ENCODE measurements around the gene CBFA2T2. TPM values are rescaled to one million over a fixed set of nuclear protein-coding genes. Genes with fewer than 3 reads are reported as not detected.
"Not testable (repeated sequence)": the region's sequence is repeated elsewhere in the genome, so short reads cannot be mapped to it uniquely, and the experiment has no call there.

CBFA2T2 gene
- total RNA-seq, 2 donors from 2014 or later, result 14.4 to 15.7 TPM

- no peak overlapping the region for H3K4me3 Mint-ChIP-seq
Measured at GRCh38 chr20:33459599-33459998, 30.3 kb upstream of the CBFA2T2 start.

GRCh38 chr20:33460711-33461110 lies 29.2 kb upstream of the CBFA2T2 start:
- H3K27me3 Mint-ChIP-seq (ENCODE audit: low read depth), result no peaks in the 10 kb centered on the region
- no peaks in the 10 kb centered on the region for H3K9me3 Mint-ChIP-seq
- H3K4me1 Mint-ChIP-seq (ENCODE audit: low read depth), result peaks cover 6% of the 10 kb centered on the region
- DNase-seq (peak in 1 of 2 donors; percentile 12), ATAC-seq (replicated peaks in 1 of 2) (peak; percentile 32 to 44)
- no peak overlapping the region for H3K4me3 Mint-ChIP-seq
- no peaks in the 10 kb centered on the region for H3K36me3 Mint-ChIP-seq (ENCODE audit: insufficient read depth in 2 of 2)
- no peak overlapping the region for H3K27ac Mint-ChIP-seq

More at GRCh38 chr20:33459599-33459998, 30.3 kb upstream of the CBFA2T2 start:
- no peaks in the 10 kb centered on the region for H3K36me3 Mint-ChIP-seq (ENCODE audit: insufficient read depth in 2 of 2)
- DNase-seq (no peak), ATAC-seq (replicated peaks in 1 of 2) (no peak)
- H3K4me1 Mint-ChIP-seq (ENCODE audit: low read depth), result peaks cover 6% of the 10 kb centered on the region
- no peaks in the 10 kb centered on the region for H3K9me3 Mint-ChIP-seq
- H3K27me3 Mint-ChIP-seq (ENCODE audit: low read depth), result no peaks in the 10 kb centered on the region
- no peak overlapping the region for H3K27ac Mint-ChIP-seq

GRCh38 chr20:33463332-33464101 lies 26.4 kb upstream of the CBFA2T2 start:
- Mint-ChIP-seq H3K9me3 (no peaks in the 10 kb centered on the region), H3K27me3 (ENCODE audit: low read depth) (no peaks in the 10 kb centered on the region), H3K27ac (peak overlapping the region; percentile 10), H3K36me3 (ENCODE audit: insufficient read depth in 2 of 2) (no peaks in the 10 kb centered on the region), H3K4me3 (no peak overlapping the region), H3K4me1 (ENCODE audit: low read depth) (peaks cover 6% of the 10 kb centered on the region)
- DNase-seq (no peak), ATAC-seq (replicated peaks in 1 of 2) (no peak)

- H3K27me3 Mint-ChIP-seq (ENCODE audit: low read depth), result not testable (repeated sequence)
Measured at GRCh38 chr20:33464759-33465158, 25.1 kb upstream of the CBFA2T2 start.

GRCh38 chr20:33465481-33466302 lies 24.2 kb upstream of the CBFA2T2 start:
- no peak overlapping the region for H3K27ac Mint-ChIP-seq
- no peaks in the 10 kb centered on the region for H3K27me3 Mint-ChIP-seq (ENCODE audit: low read depth)
- peaks cover 6% of the 10 kb centered on the region for H3K4me1 Mint-ChIP-seq (ENCODE audit: low read depth)
- no peak for DNase-seq
- no peak overlapping the region for H3K4me3 Mint-ChIP-seq
- ATAC-seq (replicated peaks in 1 of 2), result no peak
- H3K36me3 Mint-ChIP-seq (ENCODE audit: insufficient read depth in 2 of 2), result no peaks in the 10 kb centered on the region
- no peaks in the 10 kb centered on the region for H3K9me3 Mint-ChIP-seq

More at GRCh38 chr20:33464759-33465158, 25.1 kb upstream of the CBFA2T2 start:
- not testable (repeated sequence) for H3K27ac Mint-ChIP-seq; H3K9me3 Mint-ChIP-seq; H3K36me3 Mint-ChIP-seq (ENCODE audit: insufficient read depth in 2 of 2); DNase-seq; ATAC-seq (replicated peaks in 1 of 2); H3K4me3 Mint-ChIP-seq; H3K4me1 Mint-ChIP-seq (ENCODE audit: low read depth)

- no peaks in the 10 kb centered on the region for H3K27me3 Mint-ChIP-seq (ENCODE audit: low read depth)
- no peak for DNase-seq
- no peak overlapping the region for H3K27ac Mint-ChIP-seq
- H3K9me3 Mint-ChIP-seq, result no peaks in the 10 kb centered on the region
- H3K4me3 Mint-ChIP-seq, result no peak overlapping the region
- H3K36me3 Mint-ChIP-seq (ENCODE audit: insufficient read depth in 2 of 2), result no peaks in the 10 kb centered on the region
- H3K4me1 Mint-ChIP-seq (ENCODE audit: low read depth), result no peaks in the 10 kb centered on the region
- no peak for ATAC-seq (replicated peaks in 1 of 2)
Measured at GRCh38 chr20:33466303-33466646, 23.6 kb upstream of the CBFA2T2 start.

GRCh38 chr20:33470457-33470856 lies 19.4 kb upstream of the CBFA2T2 start:
- H3K9me3 Mint-ChIP-seq, result no peaks in the 10 kb centered on the region

GRCh38 chr20:33470866-33471265 lies 19.0 kb upstream of the CBFA2T2 start:
- Mint-ChIP-seq H3K36me3 (ENCODE audit: insufficient read depth in 2 of 2) (no peaks in the 10 kb centered on the region), H3K4me3 (no peak overlapping the region), H3K9me3 (no peaks in the 10 kb centered on the region), H3K27me3 (ENCODE audit: low read depth) (no peaks in the 10 kb centered on the region), H3K4me1 (ENCODE audit: low read depth) (no peaks in the 10 kb centered on the region), H3K27ac (no peak overlapping the region)
- DNase-seq, result no peak
- no peak for ATAC-seq (replicated peaks in 1 of 2)

More at GRCh38 chr20:33470457-33470856, 19.4 kb upstream of the CBFA2T2 start:
- ATAC-seq (replicated peaks in 1 of 2) (no peak), DNase-seq (no peak)
- Mint-ChIP-seq H3K27ac (no peak overlapping the region), H3K4me3 (no peak overlapping the region), H3K27me3 (ENCODE audit: low read depth) (no peaks in the 10 kb centered on the region), H3K36me3 (ENCODE audit: insufficient read depth in 2 of 2) (no peaks in the 10 kb centered on the region), H3K4me1 (ENCODE audit: low read depth) (no peaks in the 10 kb centered on the region)

GRCh38 chr20:33472868-33473435 lies 16.9 kb upstream of the CBFA2T2 start:
- DNase-seq, result no peak
- no peaks in the 10 kb centered on the region for H3K36me3 Mint-ChIP-seq (ENCODE audit: insufficient read depth in 2 of 2)
- H3K4me3 Mint-ChIP-seq, result no peak overlapping the region
- H3K27ac Mint-ChIP-seq, result no peak overlapping the region
- no peaks in the 10 kb centered on the region for H3K4me1 Mint-ChIP-seq (ENCODE audit: low read depth)
- ATAC-seq (replicated peaks in 1 of 2), result no peak
- H3K27me3 Mint-ChIP-seq (ENCODE audit: low read depth), result no peaks in the 10 kb centered on the region
- no peaks in the 10 kb centered on the region for H3K9me3 Mint-ChIP-seq

- no peaks in the 10 kb centered on the region for H3K36me3 Mint-ChIP-seq (ENCODE audit: insufficient read depth in 2 of 2)
Measured at GRCh38 chr20:33474097-33474873, 15.6 kb upstream of the CBFA2T2 start.

GRCh38 chr20:33474963-33475362 lies 14.9 kb upstream of the CBFA2T2 start:
- H3K27ac Mint-ChIP-seq, result no peak overlapping the region
- ATAC-seq (replicated peaks in 1 of 2) (no peak), DNase-seq (no peak)
- H3K27me3 Mint-ChIP-seq (ENCODE audit: low read depth), result no peaks in the 10 kb centered on the region
- H3K4me1 Mint-ChIP-seq (ENCODE audit: low read depth), result no peaks in the 10 kb centered on the region
- no peaks in the 10 kb centered on the region for H3K9me3 Mint-ChIP-seq
- H3K4me3 Mint-ChIP-seq, result no peak overlapping the region
- H3K36me3 Mint-ChIP-seq (ENCODE audit: insufficient read depth in 2 of 2), result no peaks in the 10 kb centered on the region

More at GRCh38 chr20:33474097-33474873, 15.6 kb upstream of the CBFA2T2 start:
- ATAC-seq (replicated peaks in 1 of 2), result no peak
- no peak overlapping the region for H3K4me3 Mint-ChIP-seq
- H3K9me3 Mint-ChIP-seq, result no peaks in the 10 kb centered on the region
- no peaks in the 10 kb centered on the region for H3K4me1 Mint-ChIP-seq (ENCODE audit: low read depth)
- no peak for DNase-seq
- H3K27me3 Mint-ChIP-seq (ENCODE audit: low read depth), result no peaks in the 10 kb centered on the region
- H3K27ac Mint-ChIP-seq, result no peak overlapping the region

- H3K36me3 Mint-ChIP-seq (ENCODE audit: insufficient read depth in 2 of 2), result no peaks in the 10 kb centered on the region
- H3K27me3 Mint-ChIP-seq (ENCODE audit: low read depth), result no peaks in the 10 kb centered on the region
- no peak overlapping the region for H3K4me3 Mint-ChIP-seq
- ATAC-seq (replicated peaks in 1 of 2) (no peak), DNase-seq (no peak)
- no peaks in the 10 kb centered on the region for H3K4me1 Mint-ChIP-seq (ENCODE audit: low read depth)
- no peak overlapping the region for H3K27ac Mint-ChIP-seq
- H3K9me3 Mint-ChIP-seq, result no peaks in the 10 kb centered on the region
Measured at GRCh38 chr20:33475381-33476152, 14.3 kb upstream of the CBFA2T2 start.
